Activated T-cell treated with anti-CD3 and anti-CD28 coated beads, Interleukin-2, amount 50 U/mL, for 4 hours (primary cell): Measurements from ENCODE around the gene FDXACB1. TPM values are rescaled to one million over a fixed set of nuclear protein-coding genes. Genes with fewer than 3 reads are reported as not detected.

Experiments
- ATAC-seq, 2 donors: fragments of 200-7000 bp; cut with Tn5 transposase; one replicate each; pipeline ENCODE4 v1.10.0; 2021
- DNase-seq: peaks from one replicate; pipeline ENCODE4 v3.0.0-alpha.2; 2020
- H3K27me3 Mint-ChIP-seq: one replicate; pipeline ENCODE4 v1.8.0; 2021; ENCODE audit warnings: low read depth, mixed read lengths
- H3K36me3 Mint-ChIP-seq: one replicate; pipeline ENCODE4 v1.8.0; 2022; ENCODE audit warnings: mixed read lengths; ENCODE audit not compliant: insufficient read depth
- H3K4me1 Mint-ChIP-seq: one replicate; pipeline ENCODE4 v1.8.0; 2021; ENCODE audit warnings: low read depth, mixed read lengths
- H3K4me3 Mint-ChIP-seq: one replicate; pipeline ENCODE4 v1.8.0; 2021; ENCODE audit warnings: mild to moderate bottlenecking, moderate library complexity, mixed read lengths
- H3K9me3 Mint-ChIP-seq: one replicate; pipeline ENCODE4 v1.8.0; 2021; ENCODE audit warnings: mixed read lengths
- total RNA-seq, 3 donors: library from RNA; stranded (reverse); gene quantifications; one replicate each; pipeline ENCODE4 v1.2.1, GENCODE V29; 2021

The FDXACB1 gene
- total RNA-seq, 3 donors from 2014 or later = 11.1 to 12.5 (median 11.4) TPM

- no peaks in the 10 kb centered on the region for H3K27me3 Mint-ChIP-seq
- H3K36me3 Mint-ChIP-seq = peaks cover 12% of the 10 kb centered on the region
- peaks cover 2% of the 10 kb centered on the region for H3K4me1 Mint-ChIP-seq
- DNase-seq (no peak), ATAC-seq (no peak)
- H3K4me3 Mint-ChIP-seq = no peak overlapping the region
- H3K9me3 Mint-ChIP-seq = no peaks in the 10 kb centered on the region
These were observed 35.3 kb downstream of the FDXACB1 start for GRCh38 chr11:111843661-111844060.

DNA sequence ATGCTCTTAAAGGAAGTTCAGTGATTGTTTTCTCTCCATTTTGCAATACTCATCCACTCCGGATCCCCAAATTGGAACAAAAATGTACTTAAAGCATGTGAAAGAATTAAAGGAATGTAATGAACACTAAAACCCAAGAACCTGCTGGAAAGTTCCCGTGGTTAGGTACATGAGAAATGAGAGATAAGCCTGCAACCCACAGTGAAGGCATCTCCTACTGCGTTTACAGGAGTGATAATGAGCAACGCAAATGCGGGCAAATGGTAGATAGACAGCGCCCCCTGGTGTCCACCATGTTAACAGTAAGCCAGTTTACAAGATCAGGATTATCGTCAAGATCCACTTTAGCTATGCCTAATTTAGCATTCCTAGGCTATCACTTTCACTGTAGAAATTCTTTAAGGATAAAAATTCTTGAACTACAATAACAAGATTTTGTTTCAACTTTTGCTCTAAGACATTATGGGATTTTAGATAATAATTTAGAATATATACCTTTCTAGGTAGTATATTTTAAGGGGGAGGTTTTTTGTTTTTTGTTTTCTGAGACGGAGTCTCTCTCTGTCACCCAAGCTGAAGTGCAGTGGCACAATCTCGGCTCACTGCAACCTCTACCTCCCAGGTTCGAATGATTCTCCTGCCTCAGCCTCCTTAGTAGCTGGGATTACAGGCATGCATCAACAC, 37.5 kb downstream of the FDXACB1 start:
- Mint-ChIP-seq H3K36me3 (peaks cover 25% of the 10 kb centered on the region), H3K27me3 (no peaks in the 10 kb centered on the region), H3K4me3 (no peak overlapping the region), H3K9me3 (no peaks in the 10 kb centered on the region), H3K4me1 (peaks cover 2% of the 10 kb centered on the region)
- ATAC-seq (peak; percentile 88 to 93), DNase-seq (peak; percentile 87)

GRCh38 chr11:111840143-111840542, 38.8 kb downstream of the FDXACB1 start:
- peaks cover 2% of the 10 kb centered on the region for H3K4me1 Mint-ChIP-seq
- H3K9me3 Mint-ChIP-seq = no peaks in the 10 kb centered on the region
- DNase-seq (no peak), ATAC-seq (no peak)
- H3K36me3 Mint-ChIP-seq = peaks cover 30% of the 10 kb centered on the region
- no peaks in the 10 kb centered on the region for H3K27me3 Mint-ChIP-seq
- H3K4me3 Mint-ChIP-seq = no peak overlapping the region

DNA sequence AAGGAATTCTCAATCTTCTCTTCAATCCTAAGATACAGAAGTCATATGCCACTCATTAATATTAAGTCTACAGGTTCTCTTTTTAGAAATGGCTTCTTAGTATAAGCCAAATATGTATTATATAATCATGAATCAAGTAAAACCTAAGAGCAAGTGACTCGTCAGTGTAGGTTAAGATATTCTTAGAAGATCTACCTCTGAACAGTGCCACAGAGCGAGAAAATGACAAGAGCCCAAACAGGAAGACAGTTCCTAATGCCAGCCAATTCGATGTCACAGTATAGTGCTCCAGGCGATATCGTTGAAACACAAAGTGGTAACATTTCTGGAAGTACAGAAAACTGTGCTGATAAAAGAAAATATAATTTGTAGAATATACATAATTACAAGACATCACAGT, 40.9 kb downstream of the FDXACB1 start:
- DNase-seq (no peak), ATAC-seq (no peak)
- no peaks in the 10 kb centered on the region for H3K27me3 Mint-ChIP-seq

GRCh38 chr11:111837366-111837891, 41.5 kb downstream of the FDXACB1 start:
- no peak overlapping the region for H3K4me3 Mint-ChIP-seq
- H3K4me1 Mint-ChIP-seq = peaks cover 2% of the 10 kb centered on the region
- peaks cover 37% of the 10 kb centered on the region for H3K36me3 Mint-ChIP-seq
- no peaks in the 10 kb centered on the region for H3K9me3 Mint-ChIP-seq
- no peak for ATAC-seq
- no peak for DNase-seq
- H3K27me3 Mint-ChIP-seq = no peaks in the 10 kb centered on the region

More for the DNA sequence above, 40.9 kb downstream of the FDXACB1 start:
- H3K36me3 Mint-ChIP-seq = peaks cover 35% of the 10 kb centered on the region
- peaks cover 2% of the 10 kb centered on the region for H3K4me1 Mint-ChIP-seq
- H3K9me3 Mint-ChIP-seq = no peaks in the 10 kb centered on the region
- no peak overlapping the region for H3K4me3 Mint-ChIP-seq

DNA sequence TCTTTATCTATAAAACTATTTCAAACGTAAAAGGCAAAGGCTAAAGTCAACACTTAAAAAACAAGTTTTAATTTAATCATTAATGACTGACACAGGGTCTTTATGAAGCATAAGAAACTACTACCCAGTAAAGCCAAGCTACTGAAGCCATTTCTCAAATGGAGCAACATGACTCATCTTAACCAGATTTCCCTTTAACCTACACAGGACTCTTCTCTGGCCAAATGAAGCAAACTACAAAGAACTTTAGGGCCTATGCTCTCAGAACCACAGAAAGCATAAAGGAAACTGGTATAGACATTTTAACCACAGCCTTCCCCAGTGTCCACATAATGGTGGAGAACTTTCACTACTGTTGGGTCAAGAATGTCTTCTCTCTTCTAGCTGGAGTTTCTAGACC, 42.2 kb downstream of the FDXACB1 start:
- peaks cover 2% of the 10 kb centered on the region for H3K4me1 Mint-ChIP-seq
- DNase-seq = no peak

GRCh38 chr11:111836162-111836561, 42.8 kb downstream of the FDXACB1 start:
- H3K4me3 Mint-ChIP-seq = no peak overlapping the region
- H3K4me1 Mint-ChIP-seq = no peaks in the 10 kb centered on the region
- peaks cover 38% of the 10 kb centered on the region for H3K36me3 Mint-ChIP-seq
- DNase-seq (no peak), ATAC-seq (no peak)
- no peaks in the 10 kb centered on the region for H3K27me3 Mint-ChIP-seq
- H3K9me3 Mint-ChIP-seq = no peaks in the 10 kb centered on the region

More for the DNA sequence above, 42.2 kb downstream of the FDXACB1 start:
- Mint-ChIP-seq H3K36me3 (peaks cover 38% of the 10 kb centered on the region), H3K9me3 (no peaks in the 10 kb centered on the region), H3K4me3 (no peak overlapping the region), H3K27me3 (no peaks in the 10 kb centered on the region)
- no peak for ATAC-seq

- H3K9me3 Mint-ChIP-seq = no peaks in the 10 kb centered on the region
- no peaks in the 10 kb centered on the region for H3K4me1 Mint-ChIP-seq
- no peak overlapping the region for H3K4me3 Mint-ChIP-seq
- H3K27me3 Mint-ChIP-seq = no peaks in the 10 kb centered on the region
- H3K36me3 Mint-ChIP-seq = peaks cover 38% of the 10 kb centered on the region
- DNase-seq = no peak
- no peak for ATAC-seq
These were observed 43.3 kb downstream of the FDXACB1 start for GRCh38 chr11:111835665-111836064.

- H3K4me3 Mint-ChIP-seq = no peak overlapping the region
- no peaks in the 10 kb centered on the region for H3K27me3 Mint-ChIP-seq
- H3K36me3 Mint-ChIP-seq = peaks cover 39% of the 10 kb centered on the region
These were observed 44.4 kb downstream of the FDXACB1 start for GRCh38 chr11:111834432-111835163.

GRCh38 chr11:111833524-111833923, 45.4 kb downstream of the FDXACB1 start:
- Mint-ChIP-seq H3K4me1 (peaks cover 8% of the 10 kb centered on the region), H3K27me3 (no peaks in the 10 kb centered on the region), H3K4me3 (no peak overlapping the region), H3K36me3 (peaks cover 46% of the 10 kb centered on the region), H3K9me3 (no peaks in the 10 kb centered on the region)
- no peak for DNase-seq
- ATAC-seq = no peak

More at GRCh38 chr11:111834432-111835163, 44.4 kb downstream of the FDXACB1 start:
- Mint-ChIP-seq H3K9me3 (no peaks in the 10 kb centered on the region), H3K4me1 (no peaks in the 10 kb centered on the region)
- ATAC-seq (no peak), DNase-seq (no peak)

DNA sequence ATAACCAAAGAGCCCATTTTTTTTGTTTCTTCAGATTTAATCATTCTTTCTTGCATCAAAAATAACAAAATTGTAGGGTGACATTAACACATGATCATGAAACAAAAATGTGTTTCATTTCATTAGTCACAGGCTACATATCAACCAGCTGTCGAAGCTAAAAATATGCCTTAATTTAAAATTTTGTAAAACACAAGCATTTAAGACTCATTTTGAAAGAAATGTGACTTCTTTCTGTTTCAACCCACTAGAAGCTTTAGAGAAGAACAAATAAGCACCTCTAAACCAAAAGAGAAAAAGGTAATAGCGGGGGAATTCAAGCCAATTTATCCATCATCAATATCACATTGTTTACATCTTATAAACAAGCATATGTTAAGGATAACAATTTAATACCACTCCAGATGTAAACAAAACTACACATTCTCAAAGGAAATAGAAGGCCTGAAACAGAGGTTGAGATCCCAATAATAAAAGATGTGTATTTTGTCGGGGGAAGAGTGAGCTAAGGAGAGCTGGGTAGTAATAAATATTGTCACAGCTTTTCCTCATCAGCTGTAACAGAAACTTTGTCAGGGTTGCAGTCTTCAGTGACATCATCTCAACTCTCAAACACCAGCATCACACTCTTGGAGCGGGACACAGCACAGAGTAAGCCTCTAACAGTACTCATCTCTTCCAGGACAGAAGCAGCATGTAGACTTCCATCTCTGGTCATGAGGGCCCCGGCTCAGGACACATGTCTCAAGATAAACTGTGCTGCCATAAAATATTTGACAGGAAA, 49.6 kb downstream of the FDXACB1 start:
- H3K9me3 Mint-ChIP-seq = no peaks in the 10 kb centered on the region
- H3K36me3 Mint-ChIP-seq = peaks cover 29% of the 10 kb centered on the region
- DNase-seq (no peak), ATAC-seq (peak; percentile 55 to 67)
- H3K4me1 Mint-ChIP-seq = peaks cover 8% of the 10 kb centered on the region
- H3K4me3 Mint-ChIP-seq = no peak overlapping the region
- H3K27me3 Mint-ChIP-seq = no peaks in the 10 kb centered on the region

DNA sequence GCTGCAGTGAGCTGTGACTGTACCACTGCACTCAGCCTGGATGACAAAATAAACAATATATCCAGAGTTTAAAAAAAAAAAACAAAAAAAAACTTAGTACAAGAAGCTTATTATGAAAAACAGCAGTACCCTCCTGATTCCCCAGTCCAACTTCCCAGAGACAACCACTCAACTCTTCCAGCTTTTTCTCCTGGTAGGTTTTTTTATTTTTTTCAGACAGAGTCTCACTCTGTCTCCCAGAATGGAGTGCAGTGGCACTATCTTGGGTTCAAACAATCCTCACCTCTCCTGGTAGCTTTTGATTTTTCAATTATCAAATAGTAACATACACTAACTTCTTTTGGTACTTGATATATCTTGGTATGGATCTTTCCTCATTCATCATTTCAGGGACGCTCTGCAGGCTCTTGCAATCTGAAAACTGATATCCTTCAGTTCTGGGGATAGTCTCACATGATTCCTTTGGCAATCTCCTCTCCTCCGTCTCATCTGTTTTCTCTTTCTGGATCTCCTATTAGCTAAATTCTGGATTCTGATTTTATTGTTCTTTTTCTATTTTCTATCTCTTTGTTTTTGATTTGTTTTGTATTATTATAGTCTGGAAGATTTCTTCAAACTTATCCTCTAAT, 52.5 kb downstream of the FDXACB1 start:
- Mint-ChIP-seq H3K4me3 (no peak overlapping the region), H3K27me3 (no peaks in the 10 kb centered on the region), H3K9me3 (no peaks in the 10 kb centered on the region), H3K4me1 (peaks cover 8% of the 10 kb centered on the region), H3K36me3 (peaks cover 26% of the 10 kb centered on the region)
- ATAC-seq (no peak), DNase-seq (no peak)
